SU-DHL-6 (cell line): ENCODE data around the gene NPPA.

Source experiments
- CTCF ChIP-seq: fragments of 200-600 bp; sonication (generic); IDR thresholded peaks from one replicate; pipeline ENCODE4 v1.5.1; 2017; ENCODE audit warnings: antibody characterized with exemption, mild to moderate bottlenecking, low read length, moderate library complexity; ENCODE audit not compliant: insufficient read depth, poor library complexity, severe bottlenecking
- EZH2phosphoT487 ChIP-seq: fragments of 200-600 bp; sonication (generic), shearing (Covaris generic); conservative IDR thresholded peaks from 2 replicates; pipeline ENCODE4 v1.6.1; 2018; ENCODE audit warnings: mild to moderate bottlenecking, antibody characterized with exemption, low read length, moderate library complexity, mixed read lengths

DNA sequence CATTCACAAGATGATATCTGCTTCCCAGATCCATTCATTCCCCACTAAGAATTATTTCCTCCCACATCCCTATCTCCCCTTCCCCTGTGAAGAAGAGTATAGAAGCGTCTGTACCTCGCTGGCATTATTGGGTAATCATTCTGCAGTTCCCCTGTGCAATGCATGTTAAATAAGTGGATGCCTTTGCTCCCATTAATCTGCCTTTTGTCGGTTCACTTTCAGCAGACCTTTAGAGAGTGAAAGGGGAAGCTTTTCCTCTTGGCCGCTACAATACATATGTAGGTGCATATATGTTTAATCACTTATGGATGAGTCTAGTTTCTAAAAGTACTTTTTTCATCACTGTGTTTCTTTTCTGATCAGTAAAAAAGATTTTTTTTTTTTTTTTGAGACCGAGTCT lies 34.6 kb downstream of the NPPA start:
- TF ChIP-seq CTCF: no peak
- TF ChIP-seq EZH2phosphoT487: no peak
